NCI-H1417 treated with DMSO at 0.1 percent for 48 hours (cell line): ENCODE data around the gene DRC7.
"Not testable (repeated sequence)": the region's sequence is repeated elsewhere in the genome, so short reads cannot be mapped to it uniquely, and the experiment has no call there.

Experiments used
- DNase-seq: peaks from one replicate; lab custom pipeline; 2025; lab: John Stamatoyannopoulos, UW

The DRC7 gene

GRCh38 chr16:57713596-57713995, 19.0 kb downstream of the DRC7 start:
- DNase-seq, result no peak

DNA sequence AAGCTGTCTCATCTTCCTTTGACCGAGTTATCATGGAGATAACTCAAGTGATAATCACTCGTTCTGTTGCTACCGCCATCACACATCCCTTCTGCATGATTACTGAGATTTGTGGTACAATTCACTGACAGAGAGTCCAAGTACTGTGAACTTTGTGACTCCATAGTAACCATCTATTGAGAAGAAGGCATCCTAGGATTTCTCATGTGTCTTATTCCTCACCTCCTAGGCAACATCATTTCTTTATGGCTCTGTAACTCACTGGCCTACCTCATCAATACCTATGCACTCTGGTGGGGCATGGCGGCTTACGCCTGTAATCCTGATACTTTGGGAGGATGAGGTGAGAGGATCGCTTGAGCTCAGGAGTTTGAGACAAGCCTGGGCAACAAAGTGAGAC, 19.4 kb downstream of the DRC7 start:
- DNase-seq, result no peak

GRCh38 chr16:57720142-57720575, 25.6 kb downstream of the DRC7 start:
- no peak for DNase-seq

DNA sequence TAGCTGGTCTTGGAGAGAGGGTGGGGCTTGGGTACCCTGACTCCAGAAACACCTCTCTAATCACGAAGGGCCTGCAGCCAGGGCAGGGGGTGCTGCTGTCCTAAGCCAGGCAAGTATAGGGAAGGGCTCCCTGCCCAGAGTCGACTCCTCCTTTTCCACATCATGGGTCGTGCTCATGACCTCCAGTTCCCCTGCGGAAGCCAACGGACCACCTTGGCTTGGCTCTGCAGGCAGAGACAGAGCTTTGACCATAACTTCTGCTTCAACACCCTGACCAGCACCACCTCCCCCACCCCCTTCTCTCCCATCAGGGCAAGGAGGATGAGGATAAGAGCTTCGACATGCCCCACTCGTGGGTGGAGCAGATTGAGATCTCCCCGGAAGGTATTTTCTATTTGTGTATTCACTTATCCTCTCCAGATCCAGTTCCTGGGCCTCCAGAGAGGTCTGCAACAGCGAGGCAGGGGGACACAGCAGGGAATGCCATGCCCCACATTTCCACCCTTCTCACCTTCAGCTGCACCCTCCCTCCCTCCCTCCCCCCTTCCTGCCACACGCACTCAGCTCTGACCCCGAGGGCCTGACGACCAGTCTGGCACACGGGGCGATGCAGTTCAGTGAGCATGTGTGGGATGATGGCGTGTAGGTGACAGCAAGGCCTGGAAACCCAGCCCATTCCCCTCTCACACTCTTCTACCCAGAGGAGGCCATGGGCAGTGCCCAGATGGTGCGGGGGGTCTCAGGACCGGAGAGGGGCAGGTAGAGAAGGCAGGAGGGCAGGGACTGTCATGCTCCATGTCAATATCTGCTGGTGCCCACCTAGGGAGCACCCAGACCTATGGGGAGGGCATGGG, 27.0 kb downstream of the DRC7 start:
- no peak for DNase-seq

DNA sequence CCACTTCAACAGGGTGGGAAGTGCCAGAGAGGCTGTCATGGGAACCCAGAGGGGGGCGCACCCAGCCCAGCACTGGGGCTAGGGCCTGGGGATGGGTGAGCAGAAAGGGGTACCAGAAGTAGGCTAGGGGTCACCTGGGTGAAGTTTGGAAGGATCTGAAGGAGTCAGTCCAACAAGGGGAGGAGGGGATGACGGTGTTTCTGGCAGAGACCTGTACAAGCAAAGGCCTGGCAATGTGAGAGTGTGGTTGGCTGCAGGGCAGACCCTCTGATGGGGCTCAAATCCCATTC, 27.5 kb downstream of the DRC7 start:
- DNase-seq, result no peak

DNA sequence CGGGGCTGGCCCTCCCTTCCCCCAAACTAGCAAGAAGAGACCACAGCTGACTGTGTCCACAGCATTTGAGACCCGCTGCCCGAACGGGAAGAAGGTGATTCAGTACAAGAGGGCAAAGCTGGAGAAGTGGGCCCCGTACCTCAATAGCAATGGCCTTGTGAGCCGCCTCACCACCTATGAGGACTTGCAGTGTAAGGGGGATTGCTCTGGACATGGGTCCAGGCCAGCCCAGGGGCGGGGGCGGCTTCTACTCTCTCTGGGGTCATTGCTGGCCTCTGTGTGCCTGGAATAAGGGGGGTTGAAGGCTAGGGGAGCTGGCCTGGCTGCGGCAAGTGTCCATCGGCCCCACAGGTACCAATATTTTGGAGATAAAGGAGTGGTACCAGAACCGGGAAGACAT, 28.0 kb downstream of the DRC7 start:
- DNase-seq, result no peak

- DNase-seq, result no peak
Observed at GRCh38 chr16:57723170-57723569, 28.6 kb downstream of the DRC7 start.

- DNase-seq, result no peak
Observed at GRCh38 chr16:57724531-57724930, 29.9 kb downstream of the DRC7 start.

DNA sequence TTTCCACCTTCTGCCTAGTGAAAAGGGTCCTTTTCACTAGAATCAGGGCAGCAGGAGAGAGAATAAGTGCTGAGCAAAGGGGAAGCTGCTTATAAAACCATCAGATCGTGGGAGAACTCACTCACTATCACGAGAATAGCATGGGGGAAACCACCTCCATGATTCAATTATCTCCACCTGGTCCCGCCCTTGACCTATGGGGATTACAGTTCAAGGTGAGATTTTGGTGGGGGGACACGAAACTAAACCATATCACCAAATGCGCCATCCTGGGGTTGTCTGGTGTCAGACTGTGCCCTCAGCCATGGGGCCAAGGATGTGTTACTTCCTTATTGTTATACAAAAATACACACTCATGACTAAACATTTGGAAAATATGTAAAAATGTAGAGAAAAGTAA, 30.5 kb downstream of the DRC7 start:
- DNase-seq, result no peak

DNA sequence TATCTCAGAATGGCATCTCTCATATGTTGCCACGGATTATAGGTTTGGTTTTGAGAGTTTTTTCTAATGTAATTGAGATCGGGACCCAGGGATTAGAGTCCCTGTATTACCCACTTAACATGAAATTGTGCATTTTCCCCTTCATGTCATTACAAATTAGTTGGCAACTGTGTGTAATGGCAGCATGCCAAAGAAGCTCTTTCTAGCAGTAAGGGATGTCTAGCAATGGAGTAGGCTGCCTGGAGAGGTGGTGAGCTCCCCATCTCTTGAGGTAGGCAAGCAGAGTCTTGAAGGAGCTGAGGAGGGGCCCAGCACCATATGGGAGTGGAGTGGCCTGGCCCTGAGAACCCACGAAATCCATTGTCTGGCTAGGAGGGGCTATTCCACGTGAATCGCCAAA, 30.9 kb downstream of the DRC7 start:
- no peak for DNase-seq

DNA sequence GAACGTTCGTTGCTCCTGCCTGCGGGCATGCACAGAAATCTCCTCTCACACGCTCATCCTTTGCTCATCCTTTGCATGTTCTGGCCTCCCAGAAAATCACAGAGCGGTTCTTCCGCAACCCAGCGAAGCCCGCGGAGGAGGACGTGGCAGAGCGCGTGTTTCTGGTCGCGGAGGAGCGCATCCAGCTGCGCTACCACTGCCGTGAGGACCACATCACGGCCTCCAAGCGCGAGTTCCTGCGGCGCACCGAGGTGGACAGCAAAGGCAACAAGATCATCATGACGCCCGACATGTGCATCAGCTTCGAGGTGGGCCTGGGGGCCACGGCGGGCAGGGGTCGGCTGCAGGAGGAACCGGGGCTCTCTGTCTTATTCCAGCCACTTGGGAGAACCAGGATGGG, 31.4 kb downstream of the DRC7 start:
- DNase-seq, result no peak

DNA sequence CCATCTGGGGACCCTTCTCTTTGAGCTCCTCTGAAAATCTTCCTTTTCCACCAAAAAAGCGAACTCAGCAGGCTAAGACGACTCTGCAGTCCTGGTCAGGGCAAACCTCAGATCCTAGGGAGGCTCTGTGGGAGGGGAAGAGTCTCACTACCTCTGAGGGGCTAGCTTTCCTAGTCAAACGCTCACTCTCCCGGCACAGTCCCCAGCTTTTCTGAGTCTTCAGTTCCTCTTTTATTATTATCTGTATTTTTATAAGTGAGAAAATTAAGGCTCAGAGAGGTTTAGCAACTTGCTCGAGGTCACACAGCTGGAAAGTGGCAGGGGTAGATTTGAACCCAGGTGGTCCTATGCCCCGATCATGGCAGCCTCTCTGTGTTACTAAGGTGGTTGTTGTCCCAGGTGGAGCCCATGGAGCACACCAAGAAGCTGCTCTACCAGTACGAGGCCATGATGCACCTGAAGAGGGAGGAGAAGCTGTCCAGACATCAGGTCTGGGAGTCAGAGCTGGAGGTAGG, 31.9 kb downstream of the DRC7 start:
- DNase-seq, result no peak

DNA sequence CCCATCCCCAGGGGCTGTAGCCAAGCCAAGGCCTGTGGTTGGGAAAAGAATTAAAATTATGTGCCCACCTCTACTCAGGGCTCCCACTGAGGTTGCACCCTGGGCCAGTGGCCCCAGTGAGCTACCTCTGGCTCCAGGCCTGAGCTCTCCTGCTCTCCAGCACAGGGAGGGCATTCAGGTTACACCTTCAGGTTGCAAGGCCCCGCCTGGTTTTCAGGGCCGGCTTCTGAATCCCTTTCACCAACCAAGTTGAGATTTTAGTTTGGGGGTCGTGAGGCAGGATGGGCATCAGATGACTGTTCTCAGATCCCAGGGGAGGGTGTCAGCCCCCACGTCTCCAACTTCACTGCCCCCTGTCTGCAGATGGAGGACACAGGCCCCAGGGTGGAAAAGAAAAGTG, 33.0 kb downstream of the DRC7 start:
- DNase-seq, result no peak

DNA sequence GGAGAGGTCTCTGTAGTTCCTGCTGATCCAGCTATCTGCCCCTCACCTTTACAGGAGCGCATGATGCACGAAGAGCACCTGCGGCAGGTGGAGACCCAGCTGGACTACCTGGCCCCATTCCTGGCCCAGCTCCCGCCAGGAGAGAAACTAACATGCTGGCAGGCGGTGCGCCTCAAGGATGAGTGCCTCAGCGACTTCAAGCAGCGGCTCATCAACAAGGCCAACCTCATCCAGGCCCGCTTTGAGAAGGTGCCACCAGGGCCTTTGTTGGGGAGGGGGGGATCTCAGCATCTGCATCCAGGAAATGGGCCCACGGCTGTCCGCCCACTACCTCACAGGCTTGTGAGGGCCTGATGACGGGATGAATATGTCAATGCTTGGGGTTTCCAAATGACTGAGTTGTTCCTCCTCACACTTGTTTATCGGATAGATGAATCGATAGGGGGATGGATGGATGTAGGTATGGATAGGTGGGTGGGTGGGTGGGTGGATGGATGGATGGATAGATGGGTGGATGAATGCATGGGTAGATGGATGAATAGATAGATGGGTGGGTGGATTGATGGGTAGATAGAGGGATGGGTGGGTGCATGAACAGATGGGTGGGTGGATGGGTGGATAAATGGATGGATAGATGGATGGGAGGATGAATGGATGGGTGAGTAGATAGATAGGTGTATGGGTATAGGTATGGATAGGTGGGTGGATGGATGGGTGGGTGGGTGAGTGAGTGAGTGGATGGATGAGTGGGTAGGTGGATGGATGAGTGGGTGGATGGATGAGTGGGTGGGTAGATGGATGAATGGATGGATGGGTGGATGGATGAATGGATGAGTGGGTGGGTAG, 34.0 kb downstream of the DRC7 start:
- DNase-seq, result no peak

DNA sequence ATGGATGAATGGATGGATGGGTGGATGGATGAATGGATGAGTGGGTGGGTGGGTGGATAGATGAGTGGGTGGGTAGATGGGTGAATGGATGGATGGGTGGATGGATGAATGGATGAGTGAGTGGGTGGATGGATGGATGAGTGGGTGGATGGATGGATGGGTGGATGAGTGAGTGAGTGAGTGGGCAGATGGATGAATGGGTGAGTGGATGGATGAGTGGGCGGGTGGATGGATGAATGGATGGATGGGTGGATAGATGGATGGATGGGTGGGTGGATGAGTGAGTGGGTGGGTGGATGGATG, 34.5 kb downstream of the DRC7 start:
- DNase-seq, result no peak

GRCh38 chr16:57729852-57730251, 35.2 kb downstream of the DRC7 start:
- DNase-seq, result not testable (repeated sequence)

DNA sequence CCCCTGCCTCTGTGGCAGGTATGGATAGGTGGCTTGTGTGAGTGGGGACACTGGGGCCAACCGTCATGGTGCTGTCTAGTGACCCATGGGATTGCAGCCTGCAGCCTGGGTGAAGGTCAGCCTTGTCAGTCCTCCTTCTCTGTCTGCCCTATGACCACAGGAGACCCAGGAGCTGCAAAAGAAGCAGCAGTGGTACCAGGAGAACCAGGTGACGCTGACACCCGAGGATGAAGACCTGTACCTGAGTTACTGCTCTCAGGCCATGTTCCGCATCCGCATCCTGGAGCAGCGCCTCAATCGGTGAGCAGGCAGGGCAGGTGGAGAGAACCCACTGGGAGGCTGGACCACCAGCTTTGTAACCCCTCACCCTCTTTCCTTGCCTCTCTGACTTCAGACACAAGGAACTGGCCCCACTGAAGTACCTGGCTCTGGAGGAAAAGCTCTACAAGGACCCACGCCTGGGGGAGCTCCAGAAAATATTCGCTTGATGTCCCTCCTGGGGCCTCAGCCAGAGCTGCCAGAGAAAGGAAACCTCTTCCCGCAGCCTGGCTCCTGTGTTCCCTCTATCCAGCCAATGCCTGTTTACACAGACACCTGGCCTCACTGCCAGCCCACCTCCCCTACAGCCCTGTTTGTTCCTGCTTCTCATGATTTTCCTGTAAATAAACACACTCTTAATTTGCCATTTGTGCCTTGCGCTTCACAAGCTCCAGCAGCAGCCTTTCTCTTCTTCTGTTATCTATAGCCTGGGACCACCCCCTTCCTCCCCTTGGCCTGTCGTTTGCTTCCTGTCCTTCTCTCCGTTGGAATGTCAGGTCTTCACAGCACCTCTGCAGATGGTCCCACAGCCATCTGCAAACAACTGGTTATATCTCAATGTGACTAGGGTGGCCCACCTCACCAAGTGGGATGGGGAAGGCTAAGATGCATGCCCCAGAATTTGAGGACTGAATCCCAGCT, 36.4 kb downstream of the DRC7 start:
- DNase-seq, result no peak

DNA sequence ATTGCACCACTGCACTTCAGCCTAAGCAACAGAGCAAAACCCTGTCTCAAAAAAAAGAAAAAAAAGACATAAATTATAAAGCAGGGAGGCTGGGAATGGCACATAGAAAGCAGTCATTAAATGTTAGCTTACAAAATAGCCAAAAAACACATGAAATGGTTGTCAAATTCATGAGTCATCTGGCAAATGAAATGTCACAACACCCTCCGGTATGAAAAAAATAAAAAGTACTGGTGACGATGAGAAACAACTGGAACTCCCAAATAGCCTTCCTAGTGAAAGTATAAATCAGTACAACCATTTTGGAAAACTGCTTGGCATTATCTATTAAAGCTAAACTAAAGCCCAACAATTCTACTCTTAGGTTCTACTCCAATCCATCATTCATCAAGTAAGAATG, 37.4 kb downstream of the DRC7 start:
- no peak for DNase-seq

DNA sequence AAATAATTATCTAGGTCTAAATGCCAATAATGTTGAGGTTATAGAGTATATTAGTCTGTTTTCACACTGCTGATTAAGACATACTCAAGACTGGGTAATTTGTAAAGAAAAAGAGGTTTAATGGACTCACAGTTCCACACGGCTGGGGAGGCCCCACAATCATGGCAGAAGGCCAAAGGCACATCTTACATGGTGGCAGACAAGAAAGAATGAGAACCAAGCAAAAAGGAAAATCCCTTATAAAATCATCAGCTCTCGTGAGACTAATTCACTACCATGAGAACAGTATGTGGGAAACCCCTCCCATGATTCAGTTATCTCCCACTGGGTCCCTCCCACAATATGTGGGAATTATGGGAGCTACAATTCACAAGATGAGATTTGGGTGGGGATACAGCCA, 38.1 kb downstream of the DRC7 start:
- DNase-seq, result no peak

GRCh38 chr16:57734308-57734924, 39.8 kb downstream of the DRC7 start:
- DNase-seq, result no peak

DNA sequence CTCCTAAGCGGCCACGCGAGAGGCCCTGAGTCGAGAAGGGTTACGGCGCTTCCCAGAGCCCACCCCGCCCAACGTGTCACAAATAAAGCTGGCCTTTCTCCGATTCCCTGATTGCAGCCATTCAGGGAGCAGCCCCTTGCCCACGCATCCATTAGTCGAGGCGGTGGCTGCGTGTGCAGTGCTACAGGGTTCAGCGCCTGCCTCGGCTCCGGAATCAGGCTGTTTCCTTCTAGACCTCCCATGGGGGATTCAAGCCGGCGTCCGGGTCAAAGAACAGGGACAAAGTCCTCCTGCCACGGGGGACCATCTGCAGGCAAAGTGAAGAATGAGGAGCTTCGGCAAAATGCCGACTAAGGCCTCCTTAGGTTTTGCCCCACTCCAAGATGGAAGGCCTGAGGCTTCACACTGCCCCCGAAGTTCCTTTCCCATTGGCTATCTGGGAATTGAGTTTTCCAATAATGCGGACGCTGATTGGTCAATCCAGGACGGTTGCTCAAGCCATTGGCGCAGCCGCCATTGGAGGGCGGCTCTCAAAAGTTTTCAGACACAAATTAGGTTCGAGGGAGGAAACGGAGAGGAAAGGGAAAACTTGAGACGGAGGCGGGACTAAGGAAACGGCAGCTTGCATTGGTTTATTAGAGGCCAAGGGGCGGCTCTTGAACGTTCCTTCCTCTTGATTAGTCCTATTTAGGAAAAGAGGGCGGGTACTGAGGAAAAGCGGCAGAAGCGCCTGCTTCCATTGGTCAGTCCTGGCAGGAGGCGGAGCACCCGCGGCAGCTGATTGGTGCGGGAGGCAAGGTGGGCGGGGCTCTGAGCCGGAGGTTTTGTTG, 40.5 kb downstream of the DRC7 start:
- peak; percentile 99 for DNase-seq
